Coronary artery (tissue), 2 donors: Measurements from ENCODE around the gene ATP2C1.

ENCODE experiments used
- DNase-seq: peaks from one replicate; pipeline ENCODE4 v3.0.0-alpha.2; 2017; ENCODE audit warnings: low spot score
- H3K27ac ChIP-seq, 2 donors: fragments of 200-600 bp; sonication (generic); one replicate each; pipeline ENCODE4 v1.5.1; 2016 to 2019
- H3K4me3 ChIP-seq: fragments of 200-600 bp; sonication (generic); 2 replicates; pipeline ENCODE4 v1.5.1; 2016; ENCODE audit warnings: mild to moderate bottlenecking, moderate library complexity
- CTCF ChIP-seq: fragments of 200-600 bp; sonication (generic); IDR thresholded peaks from one replicate; pipeline ENCODE4 v1.5.1; 2019; ENCODE audit warnings: antibody characterized with exemption

Gene ATP2C1

GRCh38 chr3:130997289-130997688, 103.4 kb downstream of the ATP2C1 start:
- TF ChIP-seq CTCF, result no peak
- H3K4me3 ChIP-seq, result no peak overlapping the region
- no peak overlapping the region for H3K27ac ChIP-seq
- no peak for DNase-seq

GRCh38 chr3:131001071-131001470, 107.2 kb downstream of the ATP2C1 start:
- Histone ChIP-seq H3K4me3 (no peak overlapping the region), H3K27ac (no peak overlapping the region)
- TF ChIP-seq CTCF, result no peak
- no peak for DNase-seq

- Histone ChIP-seq H3K4me3 (no peak overlapping the region), H3K27ac (no peak overlapping the region)
- DNase-seq, result no peak
- TF ChIP-seq CTCF, result no peak
Measured at GRCh38 chr3:131004603-131005002, 110.7 kb downstream of the ATP2C1 start.

- Histone ChIP-seq H3K27ac (no peak overlapping the region), H3K4me3 (no peak overlapping the region)
- no peak for DNase-seq
- TF ChIP-seq CTCF, result no peak
Measured at GRCh38 chr3:131007256-131007655, 113.4 kb downstream of the ATP2C1 start.

GRCh38 chr3:131007782-131008181, 113.9 kb downstream of the ATP2C1 start:
- Histone ChIP-seq H3K4me3 (no peak overlapping the region), H3K27ac (no peak overlapping the region)
- no peak for DNase-seq
- TF ChIP-seq CTCF, result no peak

- H3K27ac ChIP-seq, result no peak overlapping the region
- no peak for TF ChIP-seq CTCF
- DNase-seq, result no peak
- H3K4me3 ChIP-seq, result no peak overlapping the region
Measured at GRCh38 chr3:131008326-131008725, 114.4 kb downstream of the ATP2C1 start.

GRCh38 chr3:131009698-131010097, 115.8 kb downstream of the ATP2C1 start:
- no peak overlapping the region for H3K4me3 ChIP-seq
- DNase-seq, result no peak
- TF ChIP-seq CTCF, result no peak
- H3K27ac ChIP-seq, result no peak overlapping the region
